DMS79 treated with DMSO at 0.1 percent for 48 hours (cell line): Measurements from ENCODE around the gene GRM3.
A peak's percentile ranks its signal among the peaks of the same experiment; 100 is the strongest.

Source experiments
- DNase-seq: peaks from one replicate; lab custom pipeline; 2025; lab: John Stamatoyannopoulos, UW

Gene GRM3

DNA sequence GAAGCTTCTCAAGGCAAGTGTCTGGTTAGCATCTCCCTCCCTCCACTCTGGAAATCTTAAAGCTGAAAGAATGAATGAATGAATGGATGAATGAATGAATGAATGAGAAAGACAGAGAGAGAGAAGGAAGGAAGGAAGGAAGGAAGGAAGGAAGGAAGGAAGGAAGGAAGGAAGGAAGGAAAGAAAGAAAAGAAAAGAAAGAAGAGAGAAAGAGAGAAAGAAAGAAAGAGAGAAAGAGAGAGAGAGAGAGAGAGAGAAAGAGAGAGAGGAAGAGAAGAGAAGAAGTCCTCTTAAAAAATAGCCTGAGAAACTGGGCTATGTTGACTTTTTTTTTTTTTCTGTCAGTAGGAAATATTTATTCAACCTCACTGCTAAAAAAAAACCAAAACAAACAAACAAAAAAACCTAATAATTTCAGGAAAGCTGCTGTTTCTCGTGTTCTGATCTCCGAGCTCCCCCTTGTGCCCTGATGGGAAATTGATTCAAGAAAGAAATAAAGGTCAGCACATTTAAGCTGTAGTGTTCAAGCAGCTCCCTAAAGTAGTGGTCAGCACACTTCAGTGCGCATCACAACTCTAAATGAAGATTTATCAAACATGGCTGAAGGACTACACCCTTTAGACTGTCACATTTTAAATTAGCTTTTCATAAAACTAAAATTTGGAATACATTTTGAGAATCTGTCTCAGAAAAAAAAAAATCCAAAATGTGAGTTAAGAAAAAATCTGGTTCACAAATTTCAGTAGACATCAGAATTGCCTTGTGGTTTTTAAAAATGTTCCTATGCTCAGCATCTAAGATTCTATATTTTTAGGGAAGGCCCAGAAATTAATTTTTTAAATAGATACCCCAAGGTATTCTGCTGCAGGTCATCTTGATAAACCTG is 261.5 kb downstream of the GRM3 start:
- peak; percentile 41 for DNase-seq

DNA sequence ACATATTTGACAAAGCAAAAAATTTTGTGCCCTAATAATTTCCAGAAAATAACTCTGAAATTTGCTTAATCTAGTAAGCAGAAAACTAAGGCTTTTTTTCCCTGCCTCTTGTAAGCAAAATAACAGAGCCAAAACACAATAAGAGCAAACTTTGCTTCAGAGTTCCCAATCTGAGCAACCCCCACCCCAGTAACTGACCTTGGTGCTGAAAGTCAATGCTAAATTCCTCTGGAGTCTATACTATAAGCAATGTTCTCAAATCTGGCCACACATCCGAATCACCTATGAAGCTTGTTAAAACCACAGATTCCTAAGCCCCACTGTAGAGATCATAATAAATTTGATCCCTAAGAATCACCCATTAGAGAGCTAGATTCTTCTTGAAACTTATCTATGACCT is 265.2 kb downstream of the GRM3 start:
- DNase-seq = no peak

DNA sequence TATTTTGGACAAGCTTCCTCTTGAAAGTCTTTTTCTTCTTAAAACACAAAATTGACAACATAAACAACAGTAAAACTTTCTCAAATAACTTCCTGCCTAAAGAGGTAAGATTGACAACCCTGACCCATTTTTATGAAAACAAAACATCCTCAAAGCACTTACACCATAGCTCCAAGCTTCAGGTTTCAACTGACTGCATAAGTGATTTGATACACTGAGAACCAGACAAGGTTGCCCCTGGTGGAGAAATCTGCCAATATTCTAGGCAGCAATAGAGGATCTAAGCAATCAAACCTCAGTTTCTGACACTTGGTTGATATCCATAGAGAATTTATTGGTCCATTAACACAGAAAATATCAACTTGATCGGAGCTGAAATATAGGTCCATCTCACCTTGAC is 267.9 kb downstream of the GRM3 start:
- no peak for DNase-seq

DNA sequence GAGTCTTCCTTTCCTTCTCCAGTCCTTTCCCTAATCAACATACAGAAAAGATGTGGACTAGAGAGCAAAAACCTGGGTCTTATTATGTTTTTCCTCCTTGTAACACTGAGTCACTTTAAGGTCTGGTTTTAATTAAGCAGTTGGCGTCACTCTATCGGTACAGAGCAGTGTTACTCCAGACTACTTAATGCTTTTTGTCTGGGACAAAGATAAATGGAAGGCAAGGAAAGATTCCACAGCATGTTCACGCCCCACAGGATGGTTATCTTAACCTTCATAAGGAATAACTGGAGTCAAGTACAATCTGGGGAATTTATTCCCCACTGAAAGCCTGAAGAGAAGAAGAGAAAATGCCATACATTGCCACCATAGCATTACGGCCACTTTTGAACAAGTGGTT is 270.0 kb downstream of the GRM3 start:
- DNase-seq = no peak
